ENCODE results near the gene GP1BA. TPM values are rescaled to one million over a fixed set of nuclear protein-coding genes. Genes with fewer than 3 reads are reported as not detected.

The GP1BA gene
- total and polyA plus RNA-seq, 2 of the 8 experiments (the other 6 are each of a cell fraction or from before 2014, with no cell fraction given), result not detected

- H3K23ac ChIP-seq (ENCODE audit: insufficient read length), result no peak overlapping the region
- H3K36me3 ChIP-seq (ENCODE audit: control insufficient read depth in 2 of 4, insufficient read depth in 4 of 4, low read length in 3 of 4), result peaks cover 2 to 28% (median 22%) of the 10 kb centered on the region in 4 experiments
- H3K27me3 ChIP-seq (replicated peaks in 1 of 4; ENCODE audit: control insufficient read depth in 3 of 4, extremely low read depth in 1 of 4, insufficient read depth in 3 of 4, low read length in 3 of 4), result no peaks in the 10 kb centered on the region
- peak in 1 of 2 experiments; percentile 85 for DNase-seq (ENCODE audit: low read depth in 1 of 2, low spot score in 2 of 2)
- peaks cover 16 to 18% of the 10 kb centered on the region in 2 experiments for H4K20me1 ChIP-seq (replicated peaks in 1 of 2; ENCODE audit: control insufficient read depth in 1 of 2, insufficient read depth in 2 of 2, low read length in 2 of 2)
- 0 out of 2 replicates have a peak overlapping the region, but pooled peaks have one; percentile 85 for H2BK12ac ChIP-seq (ENCODE audit: low read depth, low read length)
- POLR2A ChIA-PET (ENCODE audit: partially characterized antibody), result interaction anchor here (0.6 to 32.4 kb wide), 19 partner anchors 2 to 338 kb away, joined by 3 to 987 read pairs (median 5); partner anchors contain the start of genes C17orf107, CAMTA2, ENO3 and GP1BA
- TF ChIP-seq POLR2A (IDR thresholded peaks at IDR 0.05; ENCODE audit: control extremely low read depth in 1 of 2, low read depth in 2 of 2, low read length in 2 of 2), result peak in 1 of 2 experiments; percentile 25; a peak in 2 of 3 replicates
- TF ChIP-seq NRF1 (IDR thresholded peaks at IDR 0.05; ENCODE audit: low read depth, low read length), result peak; percentile 67
- TF ChIP-seq GTF2F1 (IDR thresholded peaks at IDR 0.05; ENCODE audit: borderline replicate concordance, low read depth, low read length), result no peak
- TF ChIP-seq MAX (IDR thresholded peaks at IDR 0.05), result peak; percentile 11; the same call in 1 of the 2 replicates
- TF ChIP-seq RAD21 (IDR thresholded peaks at IDR 0.05 in 1 of 2, conservative IDR thresholded peaks at IDR 0.05 in 1 of 2; ENCODE audit: low read depth in 2 of 2, low read length in 2 of 2), result no peak
- 0 out of 4 replicates have a peak, but pooled peaks of 1 of the 2 experiments have one; percentile 9 for TF ChIP-seq SIN3A (conservative IDR thresholded peaks at IDR 0.05 in 1 of 2, IDR thresholded peaks at IDR 0.05 in 1 of 2; ENCODE audit: low read depth in 1 of 2, low read length in 2 of 2)
- TF ChIP-seq POLR2AphosphoS5 (IDR thresholded peaks at IDR 0.05; ENCODE audit: low read depth, low read length), result peak; percentile 45; the same call in 1 of the 2 replicates
- H4K91ac ChIP-seq (replicated peaks; ENCODE audit: insufficient read length, low read length), result peak overlapping the region; percentile 94
- H3K4me1 ChIP-seq (replicated peaks in 1 of 4; ENCODE audit: control insufficient read depth in 3 of 4, insufficient read depth in 4 of 4, low read length in 3 of 4), result peaks cover 4 to 17% (median 12%) of the 10 kb centered on the region in 4 experiments
- peaks cover 8 to 39% of the 10 kb centered on the region in 2 experiments for H3K79me2 ChIP-seq (ENCODE audit: control insufficient read depth in 1 of 2, insufficient read depth in 2 of 2, low read length in 2 of 2)
- no peak overlapping the region for H2AK5ac ChIP-seq (ENCODE audit: low read depth, low read length)
- H2BK120ac ChIP-seq (replicated peaks; ENCODE audit: low read depth, low read length), result peak overlapping the region; percentile 35
- H2BK15ac ChIP-seq (ENCODE audit: low read length), result peak overlapping the region; percentile 81; the same call in 1 of the 2 replicates
- H3K56ac ChIP-seq (replicated peaks; ENCODE audit: insufficient read length, low read depth, low read length), result peak overlapping the region; percentile 93
- peak overlapping the region; percentile 87 to 95 for H3K4me2 ChIP-seq (ENCODE audit: insufficient read depth in 1 of 2, low read depth in 2 of 2, low read length in 2 of 2)
- FAIRE-seq, result no peak
- peak overlapping the region; percentile 94 for H2BK5ac ChIP-seq (ENCODE audit: low read depth, low read length)
- H3K79me1 ChIP-seq (ENCODE audit: low read depth, low read length), result 0 out of 2 replicates have a peak, but pooled peaks cover 2% of the 10 kb centered on the region
- peak overlapping the region in 3 of 4 experiments; percentile 75 to 93 (median 77); a peak in 6 of 7 replicates for H3K9ac ChIP-seq (replicated peaks in 1 of 4; ENCODE audit: extremely low read depth in 1 of 4, low read depth in 3 of 4, low read length in 3 of 4)
- WGBS, 2 experiments (ENCODE audit: extremely low coverage in 1 of 2, insufficient coverage in 1 of 2, insufficient read length in 1 of 2, insufficient replicate concordance in 2 of 2, low coverage in 1 of 2, low lambda C conversion rate in 2 of 2, missing lambda C conversion rate in 1 of 2), result 0% methylated on average over 26 of the region's 40 CpGs; no CpG with 5 or more reads in 1 of the 2 experiments
- peak overlapping the region; percentile 62 for H3K4ac ChIP-seq (replicated peaks; ENCODE audit: insufficient read length, low read depth, low read length)
- peak overlapping the region; percentile 87 to 99 (median 96) for H3K4me3 ChIP-seq (ENCODE audit: extremely low read depth in 1 of 4, insufficient read depth in 2 of 4, low read depth in 3 of 4, low read length in 4 of 4)
- no peak overlapping the region for H2AFZ ChIP-seq (ENCODE audit: low read length)
- H3K14ac ChIP-seq (ENCODE audit: insufficient read length), result no peak overlapping the region
- H3K27ac ChIP-seq (ENCODE audit: low read depth, low read length), result peak overlapping the region; percentile 94; the same call in 1 of the 2 replicates
- peak overlapping the region; percentile 97 for H3K18ac ChIP-seq (ENCODE audit: extremely low read depth, low read length)
- H4K5ac ChIP-seq (ENCODE audit: insufficient read length, low read depth, low read length), result peak overlapping the region; percentile 97
- CTCF ChIA-PET (ENCODE audit: partially characterized antibody), result interaction anchor here (1.0 to 2.1 kb wide), 2 partner anchors 9 to 18 kb away, joined by 3 to 5 read pairs; partner anchors contain the start of genes RNF167 and SLC25A11
- H4K8ac ChIP-seq (ENCODE audit: extremely low read depth, insufficient read depth, low read length), result peak overlapping the region; percentile 73; the same call in 1 of the 2 replicates
- H3K23me2 ChIP-seq (ENCODE audit: low read depth, low read length), result peaks cover 18% of the 10 kb centered on the region
- H2BK20ac ChIP-seq (ENCODE audit: low read length), result no peak overlapping the region
- no peaks in the 10 kb centered on the region for H3K9me3 ChIP-seq (ENCODE audit: insufficient read depth in 2 of 2, low read depth in 1 of 2, low read length in 1 of 2)
Measured at GRCh38 chr17:4948931-4949320, 16.8 kb downstream of the GP1BA start.
